Fibroblast of lung (primary cell): Measurements from ENCODE around the gene TMTC4.

Source experiments
- CTCF ChIP-seq, 2 donors: IDR thresholded peaks in 1 of 2; conservative IDR thresholded peaks in 1 of 2; 1 replicate in 1 of 2; 2 replicates in 1 of 2; pipeline ENCODE4 v1.5.1; 2011 to 2012; ENCODE audit warnings: low read length in 2 of 2, control low read depth in 1 of 2, inconsistent platforms in 1 of 2, low read depth in 1 of 2, mild to moderate bottlenecking in 1 of 2
- EZH2 ChIP-seq: IDR thresholded peaks from 2 replicates; pipeline ENCODE4 v1.5.1; 2012; ENCODE audit warnings: low read length, control low read depth, mild to moderate bottlenecking; ENCODE audit errors: missing control alignments

GRCh38 chr13:100645382-100645781 is 29.2 kb downstream of the TMTC4 start:
- TF ChIP-seq CTCF (conservative IDR thresholded peaks at IDR 0.05 in 1 of 2, IDR thresholded peaks at IDR 0.05 in 1 of 2; ENCODE audit: low read depth in 1 of 2, low read length in 2 of 2) (no peak), EZH2 (no peak)
